GM19239 (cell line): ENCODE results near the gene PCDHGB5.
A peak's percentile ranks its signal among the peaks of the same experiment; 100 is the strongest.
"Not testable (repeated sequence)": the region's sequence is repeated elsewhere in the genome, so short reads cannot be mapped to it uniquely, and the experiment has no call there.

Source experiments
- DNase-seq: peaks from one replicate; pipeline ENCODE4 v3.0.0; 2011; ENCODE audit warnings: low spot score; ENCODE audit not compliant: insufficient read length
- FAIRE-seq: peaks from 2 replicates; lab custom pipeline; 2011; peaks lifted over from hg19 to GRCh38; lab: Jason Lieb, UNC

PCDHGB5 gene

DNA sequence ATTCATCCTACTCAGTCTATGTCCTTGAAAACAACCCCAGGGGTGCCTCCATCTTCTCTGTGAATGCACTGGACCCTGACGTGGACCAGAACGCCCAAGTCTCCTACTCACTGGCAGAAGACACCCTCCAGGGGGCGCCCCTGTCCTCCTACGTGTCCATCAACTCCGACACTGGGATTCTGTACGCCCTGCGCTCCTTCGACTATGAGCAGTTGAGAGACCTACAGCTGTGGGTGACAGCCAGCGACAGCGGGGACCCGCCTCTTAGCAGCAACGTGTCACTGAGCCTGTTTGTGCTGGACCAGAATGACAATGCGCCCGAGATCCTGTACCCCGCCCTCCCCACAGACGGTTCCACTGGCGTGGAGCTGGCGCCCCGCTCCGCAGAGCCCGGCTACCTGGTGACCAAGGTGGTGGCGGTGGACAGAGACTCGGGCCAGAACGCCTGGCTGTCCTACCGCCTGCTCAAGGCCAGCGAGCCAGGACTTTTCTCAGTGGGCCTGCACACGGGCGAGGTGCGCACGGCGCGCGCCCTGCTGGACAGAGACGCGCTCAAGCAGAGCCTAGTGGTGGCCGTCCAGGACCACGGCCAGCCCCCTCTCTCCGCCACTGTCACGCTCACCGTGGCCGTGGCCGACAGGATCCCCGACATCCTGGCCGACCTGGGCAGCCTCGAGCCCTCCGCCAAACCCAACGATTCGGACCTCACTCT is 22.1 kb upstream of the PCDHGB5 start:
- DNase-seq, FAIRE-seq: not testable (repeated sequence)

DNA sequence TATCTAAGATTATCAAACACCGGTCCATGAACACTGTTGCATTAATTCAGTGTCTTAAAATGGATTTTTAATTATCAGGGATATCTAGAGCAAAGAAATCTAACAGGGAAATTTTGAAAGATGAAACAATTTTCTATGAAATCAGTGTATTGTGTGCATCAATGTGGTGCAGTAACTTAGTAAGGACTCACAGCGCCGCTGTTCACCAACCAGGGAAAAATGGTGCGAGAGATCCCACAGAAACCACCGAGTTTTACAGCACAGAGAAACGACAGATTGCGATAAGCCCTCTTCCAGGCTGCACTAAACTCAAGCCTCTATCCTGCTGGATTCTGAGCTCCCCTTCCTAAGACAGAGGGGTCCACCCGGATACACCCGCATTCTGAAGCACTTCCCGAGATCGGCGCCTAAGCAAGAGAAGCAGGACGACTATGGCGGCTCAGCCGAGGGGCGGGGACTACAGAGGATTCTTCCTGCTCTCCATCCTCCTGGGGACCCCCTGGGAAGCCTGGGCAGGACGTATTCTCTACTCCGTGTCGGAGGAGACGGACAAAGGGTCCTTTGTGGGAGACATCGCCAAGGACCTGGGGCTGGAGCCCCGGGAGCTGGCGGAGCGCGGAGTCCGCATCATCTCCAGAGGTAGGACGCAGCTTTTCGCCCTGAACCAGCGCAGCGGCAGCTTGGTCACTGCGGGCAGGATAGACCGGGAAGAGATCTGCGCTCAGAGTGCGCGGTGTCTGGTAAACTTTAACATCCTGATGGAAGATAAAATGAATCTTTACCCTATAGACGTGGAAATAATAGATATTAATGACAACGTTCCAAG is 15.1 kb upstream of the PCDHGB5 start, which contains the start of gene PCDHGA7:
Gene PCDHGA7 (plus strand): TSS at position 274 of the 826 bp plus-strand sequence. CDS start 158 bp downstream, at position 432.
- FAIRE-seq (no peak), DNase-seq (no peak)

DNA sequence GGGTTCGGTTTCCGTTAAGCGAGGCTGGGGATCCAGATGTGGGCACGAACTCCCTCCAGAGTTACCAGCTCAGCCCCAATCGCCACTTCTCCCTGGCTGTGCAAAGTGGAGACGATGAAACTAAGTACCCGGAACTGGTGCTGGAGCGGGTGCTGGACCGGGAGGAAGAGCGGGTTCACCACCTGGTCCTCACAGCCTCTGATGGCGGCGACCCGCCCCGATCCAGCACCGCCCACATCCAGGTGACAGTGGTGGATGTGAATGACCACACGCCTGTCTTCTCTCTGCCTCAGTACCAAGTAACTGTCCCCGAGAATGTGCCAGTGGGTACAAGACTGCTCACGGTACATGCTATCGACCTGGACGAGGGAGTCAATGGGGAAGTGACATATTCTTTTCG is 14.4 kb upstream of the PCDHGB5 start:
- DNase-seq (no peak), FAIRE-seq (no peak)

DNA sequence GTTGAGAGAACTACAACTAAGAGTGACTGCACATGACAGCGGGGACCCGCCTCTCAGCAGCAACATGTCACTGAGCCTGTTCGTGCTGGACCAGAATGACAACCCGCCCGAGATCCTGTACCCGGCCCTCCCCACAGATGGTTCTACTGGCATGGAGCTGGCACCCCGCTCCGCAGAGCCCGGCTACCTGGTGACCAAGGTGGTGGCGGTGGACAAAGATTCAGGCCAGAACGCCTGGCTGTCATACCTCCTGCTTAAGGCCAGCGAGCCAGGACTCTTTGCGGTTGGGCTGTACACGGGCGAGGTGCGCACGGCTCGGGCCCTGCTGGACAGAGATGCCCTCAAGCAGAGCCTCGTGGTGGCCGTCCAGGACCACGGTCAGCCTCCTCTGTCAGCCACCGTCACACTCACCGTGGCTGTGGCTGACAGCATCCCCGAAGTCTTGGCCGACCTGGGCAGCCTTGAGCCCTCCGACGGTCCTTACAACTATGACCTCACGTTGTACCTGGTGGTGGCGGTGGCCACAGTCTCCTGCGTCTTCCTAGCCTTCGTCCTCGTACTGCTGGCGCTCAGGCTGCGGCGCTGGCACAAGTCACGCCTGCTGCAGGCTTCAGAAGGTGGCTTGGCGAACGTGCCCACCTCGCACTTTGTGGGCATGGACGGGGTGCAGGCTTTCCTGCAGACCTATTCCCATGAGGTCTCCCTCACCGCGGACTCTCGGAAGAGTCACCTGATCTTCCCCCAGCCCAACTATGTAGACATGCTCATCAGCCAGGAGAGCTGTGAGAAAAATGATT is 13.1 kb upstream of the PCDHGB5 start:
- no peak for DNase-seq
- no peak for FAIRE-seq

DNA sequence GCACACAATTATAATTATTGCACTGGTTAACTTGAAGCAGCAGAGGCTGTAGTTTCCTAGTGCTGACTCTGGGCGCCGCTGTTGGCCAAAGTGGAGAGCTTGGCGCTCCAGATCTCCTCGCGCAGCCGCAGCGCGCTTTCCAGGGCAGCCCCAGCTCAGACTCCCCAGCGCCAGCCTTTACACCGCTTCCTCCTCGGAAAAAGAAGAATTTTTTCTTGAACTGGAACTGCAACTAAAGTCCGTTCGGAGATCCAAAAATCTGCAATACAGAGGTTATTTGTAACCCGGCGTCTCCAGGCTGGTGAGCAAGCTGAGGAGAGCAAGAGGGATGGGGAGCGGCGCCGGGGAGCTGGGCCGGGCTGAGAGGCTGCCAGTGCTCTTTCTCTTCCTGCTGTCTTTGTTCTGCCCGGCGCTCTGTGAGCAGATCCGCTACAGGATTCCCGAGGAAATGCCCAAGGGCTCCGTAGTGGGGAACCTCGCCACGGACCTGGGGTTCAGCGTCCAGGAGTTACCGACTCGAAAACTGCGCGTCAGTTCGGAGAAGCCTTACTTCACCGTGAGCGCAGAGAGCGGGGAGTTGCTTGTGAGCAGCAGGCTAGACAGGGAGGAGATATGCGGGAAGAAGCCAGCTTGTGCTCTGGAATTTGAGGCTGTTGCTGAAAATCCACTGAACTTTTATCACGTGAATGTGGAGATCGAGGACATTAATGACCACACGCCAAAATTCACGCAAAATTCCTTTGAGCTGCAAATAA is 10.0 kb upstream of the PCDHGB5 start, which contains the start of gene PCDHGB4:
Gene PCDHGB4 (plus strand): TSS at position 142 of the 755 bp plus-strand sequence. CDS start 187 bp downstream, at position 329.
- peak; percentile 87 for FAIRE-seq
- DNase-seq: not testable (repeated sequence)

DNA sequence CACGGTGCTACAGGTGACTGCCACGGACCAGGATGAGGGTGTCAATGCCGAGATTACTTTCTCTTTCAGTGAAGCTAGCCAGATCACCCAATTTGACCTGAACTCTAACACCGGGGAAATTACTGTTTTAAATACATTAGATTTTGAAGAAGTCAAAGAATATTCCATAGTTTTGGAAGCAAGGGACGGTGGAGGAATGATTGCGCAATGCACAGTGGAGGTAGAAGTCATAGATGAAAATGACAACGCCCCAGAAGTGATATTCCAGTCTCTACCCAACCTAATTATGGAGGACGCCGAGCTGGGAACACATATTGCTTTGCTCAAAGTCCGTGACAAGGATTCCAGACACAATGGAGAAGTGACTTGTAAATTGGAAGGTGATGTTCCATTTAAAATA is 9.1 kb upstream of the PCDHGB5 start:
- DNase-seq (no peak), FAIRE-seq (no peak)

DNA sequence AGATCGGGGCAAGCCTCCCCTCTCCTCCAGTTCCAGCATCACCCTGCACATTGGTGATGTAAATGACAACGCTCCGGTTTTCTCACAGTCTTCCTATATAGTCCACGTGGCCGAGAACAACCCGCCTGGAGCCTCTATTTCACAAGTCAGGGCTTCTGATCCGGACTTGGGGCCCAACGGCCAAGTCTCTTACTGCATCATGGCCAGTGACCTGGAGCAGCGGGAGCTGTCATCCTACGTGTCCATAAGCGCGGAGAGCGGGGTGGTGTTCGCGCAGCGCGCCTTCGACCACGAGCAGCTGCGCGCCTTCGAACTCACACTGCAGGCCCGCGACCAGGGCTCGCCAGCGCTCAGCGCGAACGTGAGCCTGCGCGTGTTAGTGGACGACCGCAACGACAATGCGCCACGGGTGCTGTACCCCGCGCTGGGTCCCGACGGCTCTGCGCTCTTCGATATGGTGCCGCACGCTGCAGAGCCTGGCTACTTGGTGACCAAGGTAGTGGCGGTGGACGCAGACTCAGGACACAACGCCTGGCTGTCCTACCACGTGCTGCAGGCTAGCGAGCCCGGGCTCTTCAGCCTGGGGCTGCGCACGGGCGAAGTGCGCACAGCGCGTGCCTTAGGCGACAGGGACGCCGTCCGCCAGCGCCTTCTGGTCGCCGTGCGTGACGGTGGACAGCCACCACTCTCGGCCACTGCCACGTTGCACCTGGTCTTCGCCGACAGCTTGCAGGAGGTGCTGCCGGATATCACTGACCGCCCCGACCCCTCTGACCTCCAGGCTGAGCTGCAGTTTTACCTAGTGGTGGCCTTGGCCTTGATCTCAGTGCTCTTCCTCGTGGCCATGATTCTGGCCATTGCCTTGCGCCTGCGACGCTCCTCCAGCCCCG is 8.3 kb upstream of the PCDHGB5 start:
- DNase-seq: no peak
- FAIRE-seq: no peak

DNA sequence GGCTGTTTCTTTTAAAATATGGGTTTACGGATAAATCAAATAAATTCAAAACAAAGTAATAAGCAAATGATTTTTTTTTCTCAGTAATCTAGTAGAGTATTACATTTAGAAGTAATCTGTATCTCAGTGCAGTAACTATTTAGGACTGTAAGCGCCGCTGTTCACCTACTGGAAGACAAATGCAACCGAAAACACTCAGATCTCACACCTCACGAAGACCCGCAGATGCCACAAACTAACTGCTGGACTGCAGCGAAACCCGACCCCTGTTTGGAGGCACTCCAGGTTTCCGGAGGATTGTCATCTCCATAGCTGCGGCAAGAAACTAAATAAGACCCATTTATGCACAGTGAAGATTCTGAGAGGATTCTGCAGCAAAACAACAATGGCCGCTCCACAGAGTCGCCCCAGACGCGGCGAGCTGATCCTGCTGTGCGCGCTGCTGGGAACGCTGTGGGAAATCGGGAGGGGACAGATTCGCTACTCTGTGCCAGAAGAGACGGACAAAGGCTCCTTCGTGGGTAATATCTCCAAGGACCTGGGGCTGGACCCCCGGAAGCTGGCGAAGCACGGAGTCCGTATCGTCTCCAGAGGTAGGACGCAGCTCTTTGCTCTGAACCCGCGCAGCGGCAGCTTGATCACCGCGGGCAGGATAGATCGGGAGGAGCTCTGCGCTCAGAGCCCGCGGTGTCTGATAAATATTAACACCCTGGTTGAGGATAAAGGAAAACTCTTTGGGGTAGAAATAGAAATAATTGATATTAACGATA is 5.1 kb upstream of the PCDHGB5 start, which contains the start of gene PCDHGA8:
Gene PCDHGA8 (plus strand): TSS at position 205 of the 770 bp plus-strand sequence. CDS start 181 bp downstream, at position 386.
- DNase-seq (no peak), FAIRE-seq (no peak)

DNA sequence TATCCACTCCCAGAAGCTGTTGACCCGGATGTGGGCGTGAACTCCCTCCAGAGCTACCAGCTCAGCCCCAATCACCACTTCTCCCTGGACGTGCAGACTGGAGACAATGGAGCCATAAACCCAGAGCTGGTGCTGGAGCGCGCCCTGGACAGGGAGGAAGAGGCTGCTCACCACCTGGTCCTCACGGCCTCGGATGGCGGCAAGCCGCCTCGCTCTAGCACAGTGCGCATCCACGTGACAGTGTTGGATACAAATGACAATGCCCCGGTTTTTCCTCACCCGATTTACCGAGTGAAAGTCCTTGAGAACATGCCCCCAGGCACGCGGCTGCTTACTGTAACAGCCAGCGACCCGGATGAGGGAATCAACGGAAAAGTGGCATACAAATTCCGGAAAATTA is 4.5 kb upstream of the PCDHGB5 start:
- no peak for FAIRE-seq
- DNase-seq: no peak

DNA sequence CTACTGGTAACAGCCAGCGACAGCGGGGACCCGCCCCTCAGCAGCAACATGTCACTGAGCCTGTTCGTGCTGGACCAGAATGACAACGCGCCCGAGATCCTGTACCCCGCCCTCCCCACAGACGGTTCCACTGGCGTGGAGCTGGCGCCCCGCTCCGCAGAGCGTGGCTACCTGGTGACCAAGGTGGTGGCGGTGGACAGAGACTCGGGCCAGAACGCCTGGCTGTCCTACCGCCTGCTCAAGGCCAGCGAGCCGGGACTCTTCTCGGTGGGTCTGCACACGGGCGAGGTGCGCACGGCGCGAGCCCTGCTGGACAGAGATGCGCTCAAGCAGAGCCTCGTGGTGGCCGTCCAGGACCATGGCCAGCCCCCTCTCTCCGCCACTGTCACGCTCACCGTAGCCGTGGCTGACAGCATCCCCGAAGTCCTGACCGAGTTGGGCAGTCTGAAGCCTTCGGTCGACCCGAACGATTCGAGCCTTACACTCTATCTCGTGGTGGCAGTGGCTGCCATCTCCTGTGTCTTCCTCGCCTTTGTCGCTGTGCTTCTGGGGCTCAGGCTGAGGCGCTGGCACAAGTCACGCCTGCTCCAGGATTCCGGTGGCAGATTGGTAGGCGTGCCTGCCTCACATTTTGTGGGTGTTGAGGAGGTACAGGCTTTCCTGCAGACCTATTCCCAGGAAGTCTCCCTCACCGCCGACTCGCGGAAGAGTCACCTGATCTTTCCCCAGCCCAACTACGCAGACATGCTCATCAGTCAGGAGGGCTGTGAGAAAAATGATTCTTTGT is 3.2 kb upstream of the PCDHGB5 start:
- not testable (repeated sequence) for FAIRE-seq, DNase-seq

DNA sequence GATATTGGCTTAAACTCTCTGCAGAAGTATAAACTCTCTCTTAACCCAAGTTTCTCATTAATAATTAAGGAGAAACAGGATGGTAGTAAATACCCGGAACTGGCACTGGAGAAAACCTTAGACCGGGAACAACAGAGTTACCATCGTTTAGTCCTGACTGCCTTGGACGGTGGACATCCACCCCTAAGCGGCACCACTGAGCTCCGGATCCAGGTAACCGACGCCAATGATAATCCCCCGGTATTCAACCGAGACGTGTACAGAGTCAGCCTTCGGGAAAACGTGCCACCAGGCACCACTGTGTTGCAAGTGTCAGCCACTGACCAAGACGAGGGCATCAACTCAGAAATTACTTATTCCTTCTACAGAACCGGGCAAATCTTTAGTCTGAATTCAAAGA is 861 bp downstream of the PCDHGB5 start:
- DNase-seq: no peak
- no peak for FAIRE-seq

DNA sequence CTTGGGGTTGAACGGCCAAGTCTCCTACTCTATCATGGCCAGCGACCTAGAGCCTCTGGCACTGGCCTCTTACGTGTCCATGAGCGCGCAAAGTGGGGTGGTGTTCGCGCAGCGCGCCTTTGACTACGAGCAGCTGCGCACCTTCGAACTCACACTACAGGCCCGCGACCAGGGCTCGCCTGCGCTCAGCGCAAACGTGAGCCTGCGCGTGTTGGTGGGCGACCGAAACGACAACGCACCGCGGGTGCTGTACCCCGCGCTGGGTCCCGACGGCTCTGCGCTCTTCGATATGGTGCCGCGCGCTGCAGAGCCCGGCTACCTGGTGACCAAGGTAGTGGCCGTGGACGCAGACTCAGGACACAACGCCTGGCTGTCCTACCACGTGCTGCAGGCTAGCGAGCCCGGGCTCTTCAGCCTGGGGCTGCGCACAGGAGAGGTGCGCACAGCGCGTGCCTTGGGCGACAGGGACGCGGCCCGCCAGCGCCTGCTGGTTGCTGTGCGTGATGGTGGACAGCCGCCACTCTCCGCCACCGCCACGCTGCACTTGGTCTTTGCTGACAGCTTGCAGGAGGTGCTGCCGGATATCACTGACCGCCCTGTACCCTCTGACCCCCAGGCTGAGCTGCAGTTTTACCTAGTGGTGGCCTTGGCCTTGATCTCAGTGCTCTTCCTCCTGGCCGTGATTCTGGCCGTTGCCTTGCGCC is 2.0 kb downstream of the PCDHGB5 start:
- no peak for FAIRE-seq
- no peak for DNase-seq

DNA sequence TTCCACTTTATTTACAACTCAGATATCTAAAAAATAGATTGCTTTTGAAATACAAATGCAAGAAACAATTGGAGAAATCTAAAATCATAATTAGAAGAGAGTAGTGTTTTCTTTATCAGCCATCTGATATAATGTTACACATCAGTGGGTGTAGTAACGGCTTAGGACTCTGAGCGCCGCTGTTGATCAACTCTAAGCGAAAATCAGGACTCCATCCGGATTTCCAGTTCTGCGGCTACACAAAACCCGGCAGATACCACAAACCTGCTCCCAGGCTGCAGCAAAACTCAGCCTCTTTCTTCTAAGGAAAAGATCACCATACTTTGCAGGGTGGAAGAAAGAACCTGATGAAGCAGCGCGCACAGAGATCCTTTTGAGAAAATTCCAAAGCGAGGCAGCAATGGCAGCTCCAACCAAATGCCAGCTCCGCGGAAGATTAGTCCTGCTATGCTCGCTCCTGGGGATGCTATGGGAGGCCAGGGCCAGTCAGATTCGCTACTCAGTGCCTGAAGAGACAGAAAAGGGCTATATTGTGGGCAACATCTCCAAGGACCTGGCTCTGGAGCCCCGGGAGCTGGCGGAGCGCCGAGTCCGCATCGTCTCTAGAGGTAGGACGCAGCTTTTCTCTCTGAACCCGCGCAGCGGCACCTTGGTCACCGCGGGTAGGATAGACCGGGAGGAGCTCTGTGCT is 5.0 kb downstream of the PCDHGB5 start, which contains the start of gene PCDHGA9:
Gene PCDHGA9 (plus strand): TSS at position 226 of the 691 bp plus-strand sequence. CDS start 175 bp downstream, at position 401.
- DNase-seq: no peak
- FAIRE-seq: no peak

DNA sequence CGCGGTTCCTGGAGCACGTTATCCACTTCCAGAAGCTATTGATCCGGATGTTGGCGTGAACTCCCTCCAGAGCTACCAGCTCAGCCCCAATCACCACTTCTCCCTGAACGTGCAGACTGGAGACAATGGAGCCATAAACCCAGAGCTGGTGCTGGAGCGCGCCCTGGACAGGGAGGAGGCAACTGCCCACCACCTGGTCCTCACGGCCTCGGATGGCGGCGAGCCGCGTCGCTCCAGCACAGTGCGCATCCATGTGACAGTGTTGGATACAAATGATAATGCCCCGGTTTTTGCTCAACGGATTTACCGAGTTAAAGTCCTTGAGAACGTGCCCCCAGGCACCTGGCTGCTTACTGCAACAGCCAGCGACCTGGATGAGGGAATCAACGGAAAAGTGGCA is 5.6 kb downstream of the PCDHGB5 start:
- DNase-seq (no peak), FAIRE-seq (no peak)

DNA sequence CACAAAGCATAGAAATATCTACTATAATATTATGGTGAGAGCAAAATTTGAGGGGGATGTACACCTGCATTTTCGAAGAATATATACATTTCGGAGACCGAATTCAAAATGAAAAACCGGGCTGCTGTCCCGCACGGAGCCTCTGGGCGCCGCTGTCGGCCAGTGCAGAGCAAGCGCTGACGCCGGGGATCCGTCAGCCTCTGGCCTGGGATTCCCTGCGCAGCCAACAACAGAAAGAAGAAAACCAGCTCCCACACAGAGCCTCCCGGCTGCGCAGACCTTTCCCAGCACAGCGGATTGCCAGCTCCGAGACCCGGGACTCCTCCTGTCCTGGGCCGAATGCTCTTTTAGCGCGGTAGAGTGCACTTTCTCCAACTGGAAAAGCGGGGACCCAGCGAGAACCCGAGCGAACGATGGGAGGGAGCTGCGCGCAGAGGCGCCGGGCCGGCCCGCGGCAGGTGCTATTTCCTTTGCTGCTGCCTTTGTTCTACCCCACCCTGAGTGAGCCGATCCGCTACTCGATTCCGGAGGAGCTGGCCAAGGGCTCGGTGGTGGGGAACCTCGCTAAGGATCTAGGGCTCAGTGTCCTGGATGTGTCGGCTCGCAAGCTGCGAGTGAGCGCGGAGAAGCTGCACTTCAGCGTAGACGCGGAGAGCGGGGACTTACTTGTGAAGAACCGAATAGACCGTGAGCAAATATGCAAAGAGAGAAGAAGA is 10.2 kb downstream of the PCDHGB5 start, which contains the start of gene PCDHGB6:
Gene PCDHGB6 (plus strand): TSS at position 232 of the 716 bp plus-strand sequence. CDS start 182 bp downstream, at position 414.
- peak; percentile 44 for DNase-seq
- peak; percentile 84 for FAIRE-seq
